Measurements from ENCODE around the gene TMEM143. TPM values are rescaled to one million over a fixed set of nuclear protein-coding genes. Genes with fewer than 3 reads are reported as not detected.

TMEM143 gene
- total RNA-seq (4.6 and 7.3 TPM in 2 replicates), polyA plus RNA-seq (5.4 and 6.2 TPM in 2 replicates), polyA minus RNA-seq (3.7 and 4.2 TPM in 2 replicates), Bru-seq, nascent RNA (percentile 33 among the genes with signal in this experiment), BruChase-seq, experiment 1, labeled RNA remaining after a 6-hour chase (percentile 41 among the genes with signal in this experiment), BruChase-seq, experiment 2, labeled RNA remaining after a 2-hour chase (percentile 39 among the genes with signal in this experiment)
- 3.0 and 3.7 TPM in 2 replicates for polyA plus RNA-seq (2011; cell fraction: cytosol; rRNA removed)
- polyA plus RNA-seq (2011; cell fraction: nucleus; rRNA removed), result 15.8 and 21.1 TPM in 2 replicates
- polyA plus RNA-seq (2012), result 2.5 and 4.5 TPM in 2 replicates
- 10.2 TPM for polyA minus RNA-seq (2011; cell fraction: cytosol; rRNA and poly(A)+ RNA removed)
- 3.8 and 3.9 TPM in 2 replicates for polyA minus RNA-seq (2011; cell fraction: nucleus; rRNA and poly(A)+ RNA removed)
- long read RNA-seq, partial matches to known transcripts, result 2 of 13 reads
- long read RNA-seq, other reads (novel, unspliced or antisense), result 5 of 13 reads

GRCh38 chr19:48363810-48364597 lies at the start of gene TMEM143, which contains the start of gene SYNGR4:
TSS of gene TMEM143 (minus strand) at chr19:48363940. CDS start at chr19:48363920, 20 bp downstream.
TSS of gene SYNGR4 (plus strand) at chr19:48364367. CDS start at chr19:48365843, 1,476 bp downstream.
- no TSS peak for BruUV-seq (replicated peaks)
- TF ChIP-seq POLR2A (IDR thresholded peaks at IDR 0.05; ENCODE audit: low read depth, low read length) (peak; percentile 15), EZH2 (IDR thresholded peaks at IDR 0.05; ENCODE audit: borderline replicate concordance, low read depth, low read length, severe bottlenecking) (no peak)
- Histone ChIP-seq H3K9me3 (replicated peaks; ENCODE audit: control insufficient read depth, insufficient read depth, low read length) (no peaks in the 10 kb centered on the region), H2AFZ (ENCODE audit: low read depth, low read length) (peak within 1 kb of the TSS; percentile 73), H3K79me2 (ENCODE audit: control insufficient read depth, insufficient read depth, low read length) (no peaks in the 10 kb centered on the region), H3K36me3 (ENCODE audit: control insufficient read depth in 2 of 2, extremely low read depth in 1 of 2, insufficient read depth in 2 of 2, low read length in 2 of 2) (no peaks in the 10 kb centered on the region), H3K27me3 (ENCODE audit: control insufficient read depth in 2 of 2, insufficient read depth in 2 of 2, low read length in 2 of 2) (no peaks in the 10 kb centered on the region), H3K4me2 (ENCODE audit: insufficient read depth, low read length) (peak within 1 kb of the TSS; percentile 73), H3K9me1 (replicated peaks; ENCODE audit: control insufficient read depth, extremely low read depth, insufficient read depth, low read length) (no peaks in the 10 kb centered on the region), H3K27ac (ENCODE audit: insufficient read depth, low read depth, low read length) (peak within 1 kb of the TSS; percentile 40), H3K9ac (replicated peaks; ENCODE audit: extremely low read depth, insufficient read depth, low read length) (peak within 1 kb of the TSS; percentile 68), H4K20me1 (replicated peaks; ENCODE audit: control insufficient read depth, extremely low read depth, insufficient read depth, low read length) (no peaks in the 10 kb centered on the region), H3K4me3 (replicated peaks in 1 of 3; ENCODE audit: insufficient read depth in 1 of 3, low read depth in 1 of 3, low read length in 3 of 3) (peak within 1 kb of the TSS; percentile 11 to 53 (median 35)), H3K4me1 (ENCODE audit: control insufficient read depth, extremely low read depth, insufficient read depth, low read length) (peaks cover 8% of the 10 kb centered on the region)
- ChIA-PET POLR2A (interaction anchor here (0.5 to 1.4 kb wide), 6 partner anchors 11 to 296 kb away, joined by 3 to 10 read pairs (median 4); partner anchors contain the start of gene PLA2G4C), CTCF (interaction anchor here (1.0 to 4.5 kb wide), 9 partner anchors 13 to 220 kb away, joined by 3 to 29 read pairs (median 10); partner anchors contain the start of genes GRWD1 and KDELR1)
- intact Hi-C loops (cut with micrococcal nuclease), result loop anchor here (1.0 to 2.0 kb wide), 3 partner anchors 27 to 81 kb away; partner anchors contain the start of genes GRWD1 and KDELR1
- FAIRE-seq (peak; percentile 99), DNase-seq (ENCODE audit: low read depth, low spot score) (peak; percentile 100)
- dilution Hi-C loops (cut with MboI; ENCODE audit: extremely low pct_ligation_motif_present, low sequenced_read_pairs), result no loop called here

- Histone ChIP-seq H3K4me2 (ENCODE audit: insufficient read depth, low read length) (no peak overlapping the region), H3K9me1 (replicated peaks; ENCODE audit: control insufficient read depth, extremely low read depth, insufficient read depth, low read length) (no peaks in the 10 kb centered on the region), H3K9ac (replicated peaks; ENCODE audit: extremely low read depth, insufficient read depth, low read length) (no peak overlapping the region), H3K36me3 (ENCODE audit: control insufficient read depth in 2 of 2, extremely low read depth in 1 of 2, insufficient read depth in 2 of 2, low read length in 2 of 2) (no peaks in the 10 kb centered on the region), H3K79me2 (ENCODE audit: control insufficient read depth, insufficient read depth, low read length) (no peaks in the 10 kb centered on the region), H3K4me3 (replicated peaks in 1 of 3; ENCODE audit: insufficient read depth in 1 of 3, low read depth in 1 of 3, low read length in 3 of 3) (no peak overlapping the region), H3K9me3 (replicated peaks; ENCODE audit: control insufficient read depth, insufficient read depth, low read length) (no peaks in the 10 kb centered on the region), H3K27ac (ENCODE audit: insufficient read depth, low read depth, low read length) (no peak overlapping the region), H3K4me1 (ENCODE audit: control insufficient read depth, extremely low read depth, insufficient read depth, low read length) (no peaks in the 10 kb centered on the region), H3K27me3 (ENCODE audit: control insufficient read depth in 2 of 2, insufficient read depth in 2 of 2, low read length in 2 of 2) (no peaks in the 10 kb centered on the region), H4K20me1 (replicated peaks; ENCODE audit: control insufficient read depth, extremely low read depth, insufficient read depth, low read length) (no peaks in the 10 kb centered on the region), H2AFZ (ENCODE audit: low read depth, low read length) (no peak overlapping the region)
- dilution Hi-C loops (cut with MboI; ENCODE audit: extremely low pct_ligation_motif_present, low sequenced_read_pairs), result no loop called here
- no peak for TF ChIP-seq EZH2 (IDR thresholded peaks at IDR 0.05; ENCODE audit: borderline replicate concordance, low read depth, low read length, severe bottlenecking)
- no peak for TF ChIP-seq MYC (IDR thresholded peaks at IDR 0.05; ENCODE audit: low read depth, low read length)
- no peak for TF ChIP-seq FOS (IDR thresholded peaks at IDR 0.05; ENCODE audit: borderline replicate concordance, insufficient read depth, low read length)
- TF ChIP-seq POLR2AphosphoS5 (IDR thresholded peaks at IDR 0.05; ENCODE audit: insufficient read depth, low read depth, low read length), result no peak
- no peak for TF ChIP-seq GATA2 (IDR thresholded peaks at IDR 0.05; ENCODE audit: insufficient read depth, insufficient read length, low read depth, low read length)
- TF ChIP-seq POLR2A (IDR thresholded peaks at IDR 0.05; ENCODE audit: low read depth, low read length), result no peak
- no peak for TF ChIP-seq MAX (IDR thresholded peaks at IDR 0.05; ENCODE audit: insufficient read depth, insufficient read length)
- TF ChIP-seq JUN (IDR thresholded peaks at IDR 0.05; ENCODE audit: borderline replicate concordance, insufficient read depth, insufficient read length, low read depth), result no peak
- no peak for TF ChIP-seq CTCF (IDR thresholded peaks at IDR 0.05; ENCODE audit: extremely low read depth in 1 of 2, insufficient read depth in 1 of 2, low read depth in 1 of 2, low read length in 2 of 2)
- intact Hi-C loops (cut with micrococcal nuclease), result no loop called here
- FAIRE-seq (no peak), DNase-seq (ENCODE audit: low read depth, low spot score) (no peak)
- ChIA-PET POLR2A (no interaction called here), CTCF (no interaction called here)
- BruUV-seq (replicated peaks), result no TSS peak
These were observed 42.1 kb upstream of the TMEM143 start for GRCh38 chr19:48405850-48406249.
